MM.1S (cell line): Measurements from ENCODE around the gene NUMA1.

Experiments used
- DNase-seq: peaks from one replicate; pipeline ENCODE4 v3.0.0-alpha.2; 2015
- H2AFZ ChIP-seq: fragments of 300-600 bp; sonication (generic); 2 replicates; pipeline ENCODE4 v1.6.0; 2016; ENCODE audit warnings: antibody characterized with exemption, low read length
- H3F3A ChIP-seq: fragments of 300-600 bp; sonication (generic); 2 replicates; pipeline ENCODE4 v1.6.1; 2016; ENCODE audit warnings: mild to moderate bottlenecking, antibody characterized with exemption, low read length, moderate library complexity, mixed read lengths; ENCODE audit not compliant: insufficient read depth
- H3K27ac ChIP-seq: fragments of 300-600 bp; sonication (generic); 2 replicates; pipeline ENCODE4 v1.5.1; 2016; ENCODE audit warnings: mild to moderate bottlenecking, low read length
- H3K27me3 ChIP-seq: fragments of 300-600 bp; sonication (generic); replicated peaks from 2 replicates; pipeline ENCODE4 v1.6.0; 2016; ENCODE audit warnings: low read length; ENCODE audit not compliant: insufficient read depth
- H3K36me3 ChIP-seq: fragments of 300-600 bp; sonication (generic); replicated peaks from 2 replicates; pipeline ENCODE4 v1.6.1; 2016; ENCODE audit warnings: mild to moderate bottlenecking, low read length, mixed read lengths; ENCODE audit not compliant: insufficient read depth
- H3K4me1 ChIP-seq: fragments of 300-600 bp; sonication (generic); 2 replicates; pipeline ENCODE4 v1.6.1; 2016; ENCODE audit warnings: low read length, mixed read lengths
- H3K4me2 ChIP-seq: fragments of 300-600 bp; sonication (generic); 2 replicates; pipeline ENCODE4 v1.6.0; 2016; ENCODE audit warnings: low read depth, low read length
- H3K4me3 ChIP-seq: fragments of 300-600 bp; sonication (generic); 2 replicates; pipeline ENCODE4 v1.5.1; 2016; ENCODE audit warnings: low read length, mixed read lengths
- H3K79me2 ChIP-seq: fragments of 300-600 bp; sonication (generic); 2 replicates; pipeline ENCODE4 v1.6.1; 2016; ENCODE audit warnings: mixed run types, low read length, mixed read lengths
- H3K9ac ChIP-seq: fragments of 300-600 bp; sonication (generic); 2 replicates; pipeline ENCODE4 v1.6.1; 2016; ENCODE audit warnings: low read length, mixed read lengths
- H3K9me2 ChIP-seq: fragments of 300-600 bp; sonication (generic); replicated peaks from 2 replicates; pipeline ENCODE4 v1.6.1; 2016; ENCODE audit warnings: mild to moderate bottlenecking, low read length, mixed read lengths; ENCODE audit not compliant: insufficient read depth
- H3K9me3 ChIP-seq: fragments of 300-600 bp; sonication (generic); replicated peaks from 2 replicates; pipeline ENCODE4 v1.6.1; 2016; ENCODE audit warnings: mild to moderate bottlenecking, low read length, mixed read lengths; ENCODE audit not compliant: insufficient read depth
- H4K20me1 ChIP-seq: fragments of 300-600 bp; sonication (generic); 2 replicates; pipeline ENCODE4 v1.6.1; 2016; ENCODE audit warnings: mild to moderate bottlenecking, low read length, moderate library complexity, mixed read lengths; ENCODE audit not compliant: insufficient read depth
- EZH2 ChIP-seq: fragments of 300-600 bp; sonication (generic); optimal IDR thresholded peaks from 2 replicates; pipeline ENCODE3; 2017; ENCODE audit warnings: low read depth, mild to moderate bottlenecking, antibody characterized with exemption, low read length, mixed read lengths
- EZH2phosphoT487 ChIP-seq: fragments of 300-600 bp; sonication (generic); IDR thresholded peaks from 2 replicates; pipeline ENCODE4 v1.6.1; 2018; ENCODE audit warnings: antibody characterized with exemption, low read length
- TF ChIP-seq, protein P1 (sequence below): fragments of 300-600 bp; sonication (generic); IDR thresholded peaks from 2 replicates; pipeline ENCODE4 v1.5.1; 2016; ENCODE audit warnings: antibody characterized with exemption, low read length, mixed read lengths

Gene NUMA1

DNA sequence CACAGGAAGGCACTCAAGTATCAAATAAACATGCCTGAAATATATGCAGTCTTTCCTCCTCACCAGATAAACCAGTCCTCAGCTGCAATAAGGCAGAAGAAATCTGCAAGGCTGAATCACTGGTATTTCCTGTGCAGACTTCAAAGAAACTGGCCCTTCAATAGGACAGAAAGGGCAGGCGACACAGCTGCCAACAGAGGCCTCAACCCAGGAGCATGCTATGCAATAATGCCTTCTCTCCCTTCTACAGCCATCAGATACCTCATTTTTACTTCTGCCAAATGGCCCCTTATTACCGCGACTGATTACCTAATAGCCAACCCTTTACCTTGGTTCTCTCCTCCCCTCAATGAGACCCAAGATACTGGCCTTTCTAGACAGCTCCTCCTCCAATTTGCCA lies 8.0 kb downstream of the NUMA1 start:
- peaks cover 99% of the 10 kb centered on the region for H3K79me2 ChIP-seq
- no peaks in the 10 kb centered on the region for H3K9me2 ChIP-seq
- peak overlapping the region; percentile 11; the same call in 1 of the 2 replicates for H3K4me2 ChIP-seq
- peak; percentile 65 for DNase-seq
- peaks cover 43% of the 10 kb centered on the region for H3K4me1 ChIP-seq
- no peak overlapping the region for H2AFZ ChIP-seq
- no peaks in the 10 kb centered on the region for H3K9me3 ChIP-seq
- TF ChIP-seq, protein P1, sequence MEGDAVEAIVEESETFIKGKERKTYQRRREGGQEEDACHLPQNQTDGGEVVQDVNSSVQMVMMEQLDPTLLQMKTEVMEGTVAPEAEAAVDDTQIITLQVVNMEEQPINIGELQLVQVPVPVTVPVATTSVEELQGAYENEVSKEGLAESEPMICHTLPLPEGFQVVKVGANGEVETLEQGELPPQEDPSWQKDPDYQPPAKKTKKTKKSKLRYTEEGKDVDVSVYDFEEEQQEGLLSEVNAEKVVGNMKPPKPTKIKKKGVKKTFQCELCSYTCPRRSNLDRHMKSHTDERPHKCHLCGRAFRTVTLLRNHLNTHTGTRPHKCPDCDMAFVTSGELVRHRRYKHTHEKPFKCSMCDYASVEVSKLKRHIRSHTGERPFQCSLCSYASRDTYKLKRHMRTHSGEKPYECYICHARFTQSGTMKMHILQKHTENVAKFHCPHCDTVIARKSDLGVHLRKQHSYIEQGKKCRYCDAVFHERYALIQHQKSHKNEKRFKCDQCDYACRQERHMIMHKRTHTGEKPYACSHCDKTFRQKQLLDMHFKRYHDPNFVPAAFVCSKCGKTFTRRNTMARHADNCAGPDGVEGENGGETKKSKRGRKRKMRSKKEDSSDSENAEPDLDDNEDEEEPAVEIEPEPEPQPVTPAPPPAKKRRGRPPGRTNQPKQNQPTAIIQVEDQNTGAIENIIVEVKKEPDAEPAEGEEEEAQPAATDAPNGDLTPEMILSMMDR, result no peak
- TF ChIP-seq EZH2phosphoT487, result no peak
- no peak for TF ChIP-seq EZH2
- H3K36me3 ChIP-seq, result no peaks in the 10 kb centered on the region
- H3K9ac ChIP-seq, result no peak overlapping the region
- H3F3A ChIP-seq, result peaks cover 38% of the 10 kb centered on the region
- H3K4me3 ChIP-seq, result no peak overlapping the region
- peak overlapping the region; percentile 23; the same call in 1 of the 2 replicates for H3K27ac ChIP-seq
- peaks cover 4% of the 10 kb centered on the region; the same call in 1 of the 2 replicates for H4K20me1 ChIP-seq
- H3K27me3 ChIP-seq, result no peaks in the 10 kb centered on the region

GRCh38 chr11:72070491-72070890 lies 9.9 kb downstream of the NUMA1 start:
- Histone ChIP-seq H3K36me3 (no peaks in the 10 kb centered on the region), H2AFZ (no peak overlapping the region), H3K9me2 (no peaks in the 10 kb centered on the region), H3K4me2 (peak overlapping the region; percentile 44; the same call in 1 of the 2 replicates), H3K27ac (peak overlapping the region; percentile 58; the same call in 1 of the 2 replicates), H3K4me3 (no peak overlapping the region), H3K9ac (no peak overlapping the region), H3K4me1 (peaks cover 43% of the 10 kb centered on the region), H3K79me2 (peaks cover 99% of the 10 kb centered on the region), H3F3A (peaks cover 38% of the 10 kb centered on the region), H3K9me3 (no peaks in the 10 kb centered on the region), H3K27me3 (no peaks in the 10 kb centered on the region), H4K20me1 (peaks cover 4% of the 10 kb centered on the region; the same call in 1 of the 2 replicates)
- TF ChIP-seq EZH2 (no peak), EZH2phosphoT487 (no peak)
- TF ChIP-seq, protein P1, result no peak
- no peak for DNase-seq

- H3K9me3 ChIP-seq, result no peaks in the 10 kb centered on the region
- peak overlapping the region; percentile 58; the same call in 1 of the 2 replicates for H3K27ac ChIP-seq
- DNase-seq, result peak; percentile 64
- H3K9ac ChIP-seq, result peak overlapping the region; percentile 17; the same call in 1 of the 2 replicates
- H3K79me2 ChIP-seq, result peaks cover 98% of the 10 kb centered on the region
- H3K36me3 ChIP-seq, result no peaks in the 10 kb centered on the region
- no peaks in the 10 kb centered on the region for H3K27me3 ChIP-seq
- no peak for TF ChIP-seq EZH2phosphoT487
- TF ChIP-seq, protein P1, result no peak
- TF ChIP-seq EZH2, result no peak
- peak overlapping the region; percentile 9; the same call in 1 of the 2 replicates for H3K4me3 ChIP-seq
- H2AFZ ChIP-seq, result no peak overlapping the region
- no peaks in the 10 kb centered on the region for H3K9me2 ChIP-seq
- H4K20me1 ChIP-seq, result peaks cover 4% of the 10 kb centered on the region; the same call in 1 of the 2 replicates
- peak overlapping the region; percentile 44 for H3K4me2 ChIP-seq
- peaks cover 38% of the 10 kb centered on the region for H3F3A ChIP-seq
- H3K4me1 ChIP-seq, result peaks cover 43% of the 10 kb centered on the region
Measured at GRCh38 chr11:72069787-72070251, 10.5 kb downstream of the NUMA1 start.
